Muscle of leg (tissue), 11 donors: ENCODE measurements around the gene NFATC2. TPM values are rescaled to one million over a fixed set of nuclear protein-coding genes. Genes with fewer than 3 reads are reported as not detected.

Experiments used
- DNase-seq: peaks from one replicate; pipeline ENCODE4 v3.0.0; 2013
- H3K27ac ChIP-seq: one replicate; pipeline ENCODE4 v1.5.1; 2013; ENCODE audit warnings: mild to moderate bottlenecking, low read length, control low read depth
- H3K27me3 ChIP-seq: one replicate; pipeline ENCODE4 v1.6.1; 2013; ENCODE audit warnings: low read length; ENCODE audit not compliant: control insufficient read depth, insufficient read depth
- H3K36me3 ChIP-seq: one replicate; pipeline ENCODE4 v1.6.1; 2013; ENCODE audit warnings: low read length; ENCODE audit not compliant: control insufficient read depth, insufficient read depth
- H3K4me1 ChIP-seq: one replicate; pipeline ENCODE4 v1.6.1; 2013; ENCODE audit warnings: low read length; ENCODE audit not compliant: control insufficient read depth, insufficient read depth
- H3K4me3 ChIP-seq: one replicate; pipeline ENCODE4 v1.5.1; 2013; ENCODE audit warnings: low read length, control low read depth
- H3K9me3 ChIP-seq: replicated peaks from 2 replicates; pipeline ENCODE4 v1.6.1; 2013; ENCODE audit warnings: low read depth, low read length; ENCODE audit not compliant: control insufficient read depth
- WGBS: methylation state at CpG from one replicate; pipeline ENCODE4 v1.1.5; 2013; ENCODE audit warnings: missing lambda C conversion rate; ENCODE audit not compliant: insufficient coverage; 5-methylcytosine and 5-hydroxymethylcytosine counted together
- polyA plus RNA-seq, 8 donors: library from polyadenylated mRNA; unstranded; fragments of 120-200 nt; gene quantifications; one replicate each; pipeline versions ENCODE4 v1.2.1 to v1.2.3, GENCODE V29; 2013; ENCODE audit warnings: inconsistent platforms in 1 of 8, low replicate concordance in 1 of 8; ENCODE audit not compliant: insufficient read length in 8 of 8, insufficient read depth in 1 of 8
- total RNA-seq: library from RNA; stranded (reverse); fragments of 120-200 nt; gene quantifications from one replicate; pipeline ENCODE4 v1.2.4, GENCODE V29; 2013

Gene NFATC2
- total and polyA plus RNA-seq, 9 donors = 3.8 to 8.3 (median 5.7) TPM

GRCh38 chr20:51531141-51531710, 11.3 kb downstream of the NFATC2 start:
- peaks cover 41% of the 10 kb centered on the region for H3K4me1 ChIP-seq
- H3K27ac ChIP-seq = peak overlapping the region; percentile 55

GRCh38 chr20:51529758-51530157, 12.8 kb downstream of the NFATC2 start:
- H3K27me3 ChIP-seq = no peaks in the 10 kb centered on the region
- DNase-seq = no peak
- no peak overlapping the region for H3K4me3 ChIP-seq
- peaks cover 46% of the 10 kb centered on the region for H3K4me1 ChIP-seq
- no peaks in the 10 kb centered on the region for H3K9me3 ChIP-seq
- H3K27ac ChIP-seq = peak overlapping the region; percentile 42
- no peaks in the 10 kb centered on the region for H3K36me3 ChIP-seq
- no CpG with 5 or more reads among the region's 5 CpGs for WGBS

More at GRCh38 chr20:51531141-51531710, 11.3 kb downstream of the NFATC2 start:
- H3K4me3 ChIP-seq = no peak overlapping the region
- DNase-seq = no peak
- WGBS = 89% methylated on average over 8 of the region's 11 CpGs
- no peaks in the 10 kb centered on the region for H3K9me3 ChIP-seq
- H3K27me3 ChIP-seq = no peaks in the 10 kb centered on the region
- H3K36me3 ChIP-seq = no peaks in the 10 kb centered on the region

- Histone ChIP-seq H3K4me3 (no peak overlapping the region), H3K27ac (peak overlapping the region; percentile 42), H3K9me3 (no peaks in the 10 kb centered on the region), H3K4me1 (peaks cover 46% of the 10 kb centered on the region), H3K36me3 (no peaks in the 10 kb centered on the region), H3K27me3 (no peaks in the 10 kb centered on the region)
- no peak for DNase-seq
- WGBS = 56% methylated on average over 8 of the region's 13 CpGs
Observed at GRCh38 chr20:51529081-51529681, 13.3 kb downstream of the NFATC2 start.

GRCh38 chr20:51528263-51529027, 14.1 kb downstream of the NFATC2 start:
- 40% methylated on average over 2 of the region's 7 CpGs for WGBS
- Histone ChIP-seq H3K4me3 (no peak overlapping the region), H3K27me3 (no peaks in the 10 kb centered on the region), H3K27ac (no peak overlapping the region), H3K9me3 (no peaks in the 10 kb centered on the region), H3K4me1 (peaks cover 40% of the 10 kb centered on the region), H3K36me3 (peaks cover under 1% of the 10 kb centered on the region)
- no peak for DNase-seq

GRCh38 chr20:51526754-51527153, 15.8 kb downstream of the NFATC2 start:
- Histone ChIP-seq H3K36me3 (peaks cover 10% of the 10 kb centered on the region), H3K4me3 (no peak overlapping the region), H3K9me3 (no peaks in the 10 kb centered on the region), H3K27ac (no peak overlapping the region), H3K27me3 (no peaks in the 10 kb centered on the region), H3K4me1 (peaks cover 25% of the 10 kb centered on the region)
- no peak for DNase-seq
- 100% methylated on average over 1 of the region's 4 CpGs for WGBS

DNA sequence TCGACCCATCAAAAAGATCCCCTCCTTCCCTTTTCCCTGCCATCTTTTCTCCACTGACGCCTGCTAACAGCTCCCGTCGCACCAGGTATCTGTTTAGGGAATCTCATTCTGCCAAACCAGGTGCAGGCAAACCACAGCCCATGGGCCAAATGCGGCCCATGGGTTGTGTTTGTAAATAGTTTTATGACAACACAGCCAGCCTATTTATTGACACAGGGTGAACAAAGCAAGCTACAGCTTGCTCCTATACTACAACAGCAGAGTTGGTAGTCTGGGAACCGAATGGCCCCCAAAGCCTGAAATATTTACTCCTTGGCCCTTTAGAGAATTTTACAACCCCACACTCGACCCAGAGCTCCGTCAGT, 16.4 kb downstream of the NFATC2 start:
- peak overlapping the region; percentile 35 for H3K27ac ChIP-seq
- DNase-seq = no peak
- H3K27me3 ChIP-seq = no peaks in the 10 kb centered on the region
- H3K4me1 ChIP-seq = peaks cover 22% of the 10 kb centered on the region
- no peaks in the 10 kb centered on the region for H3K9me3 ChIP-seq
- H3K4me3 ChIP-seq = no peak overlapping the region
- WGBS = 28% methylated on average over 4 of the region's 8 CpGs
- H3K36me3 ChIP-seq = peaks cover 10% of the 10 kb centered on the region

DNA sequence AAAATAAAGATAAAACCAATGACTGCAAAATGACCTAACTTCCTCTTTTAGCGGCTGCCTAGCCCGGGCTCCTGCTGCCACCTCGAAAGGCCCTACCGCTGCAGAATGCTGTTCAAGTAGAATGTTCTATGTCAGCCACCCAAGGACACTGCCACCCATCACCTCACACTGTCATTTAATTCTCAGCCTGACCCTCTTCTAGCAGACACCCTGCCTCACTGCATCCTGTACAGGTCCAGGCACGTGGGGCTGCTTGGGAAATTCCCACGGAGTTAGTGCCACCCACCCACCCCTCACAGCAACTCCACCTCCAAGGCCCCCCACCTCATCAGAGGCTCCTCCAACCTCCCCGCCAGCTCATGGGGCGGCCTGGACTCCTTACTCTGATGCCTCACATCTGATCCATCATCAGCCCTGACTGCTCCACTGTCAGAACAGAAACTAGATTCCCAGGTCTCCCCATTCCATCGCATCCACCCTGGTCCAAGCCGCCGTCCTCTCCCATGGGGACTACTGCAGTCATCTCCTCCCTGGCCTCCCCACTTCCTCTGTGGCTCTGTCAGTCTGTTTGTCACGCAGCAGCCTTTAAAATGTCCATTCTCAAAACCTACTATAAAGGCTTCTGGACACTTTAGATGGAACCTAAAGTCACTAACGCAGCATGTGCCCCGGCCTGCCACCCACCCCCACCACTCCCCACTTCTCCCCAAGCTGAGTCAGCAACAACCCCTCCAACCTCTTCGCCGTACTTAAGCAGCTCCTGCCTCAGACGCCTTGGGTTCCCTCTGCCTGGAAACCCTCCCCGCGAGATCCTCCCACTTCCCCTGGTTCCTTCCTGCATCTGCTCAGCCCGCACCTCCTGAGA, 17.0 kb downstream of the NFATC2 start:
- Histone ChIP-seq H3K4me1 (peaks cover 20% of the 10 kb centered on the region), H3K9me3 (no peaks in the 10 kb centered on the region), H3K4me3 (no peak overlapping the region), H3K36me3 (peaks cover 10% of the 10 kb centered on the region), H3K27ac (peak overlapping the region; percentile 13), H3K27me3 (no peaks in the 10 kb centered on the region)
- DNase-seq = peak; percentile 71
- 51% methylated on average over 20 of the region's 20 CpGs for WGBS

GRCh38 chr20:51523276-51524013, 19.1 kb downstream of the NFATC2 start:
- Histone ChIP-seq H3K27me3 (no peaks in the 10 kb centered on the region), H3K36me3 (peaks cover 10% of the 10 kb centered on the region), H3K9me3 (no peaks in the 10 kb centered on the region), H3K4me3 (no peak overlapping the region), H3K4me1 (peaks cover 15% of the 10 kb centered on the region), H3K27ac (no peak overlapping the region)
- DNase-seq = no peak
- WGBS = 96% methylated on average over 64 of the region's 64 CpGs

- Histone ChIP-seq H3K4me3 (no peak overlapping the region), H3K27me3 (no peaks in the 10 kb centered on the region), H3K36me3 (peaks cover 10% of the 10 kb centered on the region), H3K4me1 (peaks cover 15% of the 10 kb centered on the region), H3K27ac (no peak overlapping the region), H3K9me3 (no peaks in the 10 kb centered on the region)
- no peak for DNase-seq
- 91% methylated on average over 4 of the region's 9 CpGs for WGBS
Observed at GRCh38 chr20:51522207-51522606, 20.3 kb downstream of the NFATC2 start.
